SH-SY5Y (cell line): ENCODE measurements around the gene CAMTA1.

Source experiments
- GATA2 ChIP-seq: IDR thresholded peaks from 2 replicates; pipeline ENCODE4 v1.6.1; 2011; ENCODE audit warnings: mild to moderate bottlenecking, low read depth, low read length
- GATA3 ChIP-seq: IDR thresholded peaks from 2 replicates; pipeline ENCODE4 v1.6.1; 2011; ENCODE audit warnings: low read depth, mild to moderate bottlenecking, low read length, moderate library complexity

DNA sequence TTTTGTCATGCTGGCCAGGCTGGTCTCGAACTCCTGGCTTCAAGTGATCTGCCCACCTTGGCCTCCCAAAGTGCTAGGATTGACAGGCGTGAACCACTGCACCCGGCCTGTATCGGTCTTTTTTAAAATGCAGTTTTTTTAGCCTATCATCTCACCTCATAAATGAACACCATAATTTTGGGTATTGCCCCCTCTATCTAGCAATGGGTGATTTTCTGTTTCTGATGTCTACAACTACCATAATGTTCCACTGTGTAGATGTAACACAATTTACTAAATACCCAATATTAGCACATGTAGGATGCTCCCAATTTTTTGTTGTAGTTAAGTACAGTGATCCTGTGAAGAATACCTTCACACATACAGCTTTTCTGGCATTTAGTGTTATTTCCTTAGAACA is 2.0 kb upstream of the CAMTA1 start:
- no peak for TF ChIP-seq GATA2
- no peak for TF ChIP-seq GATA3
